Measurements from ENCODE around the gene RHOF. TPM values are rescaled to one million over a fixed set of nuclear protein-coding genes. Genes with fewer than 3 reads are reported as not detected.

RHOF gene
- total RNA-seq, 2 donors from 2014 or later = 31.0 to 35.6 TPM

- H3K9me3 ChIP-seq (ENCODE audit: control insufficient read depth, low read length) = no peaks in the 10 kb centered on the region
- H3K9me3 Mint-ChIP-seq = no peaks in the 10 kb centered on the region
- no peaks in the 10 kb centered on the region for H3K27me3 ChIP-seq (ENCODE audit: control insufficient read depth, insufficient read depth, low read length, poor library complexity, severe bottlenecking)
- no peak for DNase-seq
- H3K4me1 Mint-ChIP-seq = no peaks in the 10 kb centered on the region
- no peak overlapping the region for H3K9ac ChIP-seq (ENCODE audit: extremely low read depth, low read length, poor library complexity, severe bottlenecking)
- TF ChIP-seq CTCF (conservative IDR thresholded peaks at IDR 0.05) = no peak
- WGBS, 2 experiments (ENCODE audit: insufficient coverage in 1 of 2, insufficient read length in 1 of 2) = 86 to 87% methylated on average over 7 to 12 of the region's 12 CpGs
- H3K36me3 ChIP-seq (ENCODE audit: control insufficient read depth, insufficient read depth, low read length) = peaks cover 85% of the 10 kb centered on the region
- no peaks in the 10 kb centered on the region for H3K4me1 ChIP-seq (ENCODE audit: control insufficient read depth, insufficient read depth, low read length)
- no peak overlapping the region for H3K4me3 Mint-ChIP-seq
- peaks cover 1% of the 10 kb centered on the region for H3K27me3 Mint-ChIP-seq (ENCODE audit: insufficient read depth)
- H3K4me3 ChIP-seq (ENCODE audit: low read length) = no peak overlapping the region
- H3K27ac ChIP-seq (ENCODE audit: low read depth, low read length) = no peak overlapping the region
- peaks cover 71% of the 10 kb centered on the region for H3K36me3 Mint-ChIP-seq (ENCODE audit: low read depth)
- H3K27ac Mint-ChIP-seq = no peak overlapping the region
Measured at GRCh38 chr12:121823727-121824115, 30.2 kb upstream of the RHOF start.

DNA sequence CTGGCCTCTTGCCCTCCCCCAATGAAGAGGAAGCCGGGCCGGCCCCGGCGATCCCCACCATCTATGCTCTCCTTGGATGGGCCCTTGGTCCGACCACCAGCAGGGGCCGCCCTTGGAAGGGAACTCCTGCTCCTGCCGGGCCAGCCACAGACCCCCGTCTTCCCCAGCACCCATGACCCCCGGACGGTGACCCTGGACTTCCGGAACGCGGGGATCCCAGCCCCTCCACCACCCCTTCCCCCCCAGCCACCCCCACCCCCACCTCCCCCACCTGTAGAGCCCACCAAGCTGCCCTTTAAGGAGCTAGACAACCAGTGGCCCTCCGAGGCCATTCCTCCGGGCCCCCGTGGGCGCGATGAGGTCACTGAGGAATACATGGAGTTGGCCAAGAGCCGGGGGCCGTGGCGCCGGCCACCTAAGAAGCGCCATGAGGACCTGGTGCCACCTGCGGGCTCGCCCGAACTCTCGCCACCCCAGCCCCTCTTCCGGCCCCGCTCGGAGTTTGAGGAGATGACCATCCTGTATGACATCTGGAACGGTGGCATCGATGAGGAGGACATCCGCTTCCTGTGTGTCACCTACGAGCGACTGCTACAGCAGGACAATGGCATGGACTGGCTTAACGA is 29.7 kb upstream of the RHOF start:
- no peaks in the 10 kb centered on the region for H3K9me3 Mint-ChIP-seq
- H3K36me3 ChIP-seq (ENCODE audit: control insufficient read depth, insufficient read depth, low read length) = peaks cover 80% of the 10 kb centered on the region
- H3K9me3 ChIP-seq (ENCODE audit: control insufficient read depth, low read length) = no peaks in the 10 kb centered on the region
- H3K4me1 Mint-ChIP-seq = no peaks in the 10 kb centered on the region
- no peak overlapping the region for H3K4me3 Mint-ChIP-seq
- 91% methylated on average over 16 to 30 of the region's 36 CpGs for WGBS, 2 experiments (ENCODE audit: insufficient coverage in 1 of 2, insufficient read length in 1 of 2)
- H3K4me3 ChIP-seq (ENCODE audit: low read length) = no peak overlapping the region
- no peak overlapping the region for H3K9ac ChIP-seq (ENCODE audit: extremely low read depth, low read length, poor library complexity, severe bottlenecking)
- H3K4me1 ChIP-seq (ENCODE audit: control insufficient read depth, insufficient read depth, low read length) = no peaks in the 10 kb centered on the region
- no peak overlapping the region for H3K27ac Mint-ChIP-seq
- H3K27me3 Mint-ChIP-seq (ENCODE audit: insufficient read depth) = no peaks in the 10 kb centered on the region
- DNase-seq = peak; percentile 74
- no peaks in the 10 kb centered on the region for H3K27me3 ChIP-seq (ENCODE audit: control insufficient read depth, insufficient read depth, low read length, poor library complexity, severe bottlenecking)
- TF ChIP-seq CTCF (conservative IDR thresholded peaks at IDR 0.05) = peak; percentile 55
- H3K36me3 Mint-ChIP-seq (ENCODE audit: low read depth) = peaks cover 67% of the 10 kb centered on the region
- no peak overlapping the region for H3K27ac ChIP-seq (ENCODE audit: low read depth, low read length)

GRCh38 chr12:121822393-121823100 is 29.1 kb upstream of the RHOF start:
- Mint-ChIP-seq H3K27me3 (ENCODE audit: insufficient read depth) (no peaks in the 10 kb centered on the region), H3K4me3 (no peak overlapping the region), H3K36me3 (ENCODE audit: low read depth) (peaks cover 70% of the 10 kb centered on the region), H3K9me3 (no peaks in the 10 kb centered on the region), H3K27ac (no peak overlapping the region), H3K4me1 (no peaks in the 10 kb centered on the region)
- Histone ChIP-seq H3K9ac (ENCODE audit: extremely low read depth, low read length, poor library complexity, severe bottlenecking) (no peak overlapping the region), H3K36me3 (ENCODE audit: control insufficient read depth, insufficient read depth, low read length) (peaks cover 80% of the 10 kb centered on the region), H3K27me3 (ENCODE audit: control insufficient read depth, insufficient read depth, low read length, poor library complexity, severe bottlenecking) (no peaks in the 10 kb centered on the region), H3K4me1 (ENCODE audit: control insufficient read depth, insufficient read depth, low read length) (no peaks in the 10 kb centered on the region), H3K4me3 (ENCODE audit: low read length) (no peak overlapping the region), H3K9me3 (ENCODE audit: control insufficient read depth, low read length) (no peaks in the 10 kb centered on the region), H3K27ac (ENCODE audit: low read depth, low read length) (no peak overlapping the region)
- TF ChIP-seq CTCF (conservative IDR thresholded peaks at IDR 0.05) = no peak
- DNase-seq = no peak
- 94 to 95% methylated on average over 9 to 39 of the region's 39 CpGs for WGBS, 2 experiments (ENCODE audit: insufficient coverage in 1 of 2, insufficient read length in 1 of 2)

Measured in endodermal cell (in vitro differentiated cells).